ENCODE results near the gene MAP1LC3B2. TPM values are rescaled to one million over a fixed set of nuclear protein-coding genes. Genes with fewer than 3 reads are reported as not detected.

MAP1LC3B2 gene
- polyA plus RNA-seq, 1 donor: 2.3 TPM

DNA sequence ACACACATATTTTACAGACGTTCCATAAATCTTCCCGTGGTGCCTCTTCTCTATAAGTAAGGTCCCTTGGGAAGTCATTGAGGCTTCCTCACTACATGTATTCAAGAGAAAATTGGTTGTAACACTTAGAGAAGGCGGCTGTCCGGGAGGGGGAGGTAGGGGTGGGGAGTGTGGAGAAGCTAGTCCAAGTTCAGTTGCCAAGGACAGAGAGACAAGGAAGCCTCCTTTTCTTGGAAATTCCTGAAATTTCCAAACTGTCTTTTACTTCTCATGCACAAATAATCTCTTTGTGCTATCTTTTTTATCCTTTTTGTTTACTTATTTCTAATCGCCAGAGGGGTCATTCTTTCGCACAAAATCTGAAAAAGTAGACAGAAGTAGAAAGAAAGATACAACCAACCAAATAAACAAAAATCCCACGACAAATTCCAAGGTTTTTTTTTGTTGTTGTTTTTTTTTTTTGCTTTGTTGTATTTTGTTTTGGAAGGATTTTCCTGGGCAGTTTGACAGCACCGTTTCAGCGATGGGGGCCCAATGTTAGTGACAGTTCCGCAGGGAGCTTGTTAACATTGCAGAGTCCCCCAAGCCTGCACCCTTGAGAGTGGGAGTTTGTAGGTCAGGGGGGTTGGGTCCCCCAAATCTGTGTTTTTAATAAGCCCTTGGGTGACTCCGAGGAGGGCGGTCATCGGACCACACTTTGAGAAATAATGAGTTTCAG is 45.2 kb downstream of the MAP1LC3B2 start:
- Histone ChIP-seq H3K4me1 (ENCODE audit: control insufficient read depth, insufficient read depth, low read length) (peaks cover 5% of the 10 kb centered on the region), H3K36me3 (ENCODE audit: control insufficient read depth, insufficient read depth, low read length) (no peaks in the 10 kb centered on the region), H3K4me3 (ENCODE audit: low read length) (no peak overlapping the region), H3K27ac (ENCODE audit: low read length) (no peak overlapping the region), H3K9me3 (ENCODE audit: control insufficient read depth, low read depth, low read length) (no peaks in the 10 kb centered on the region), H3K27me3 (ENCODE audit: control insufficient read depth, insufficient read depth, low read length) (no peaks in the 10 kb centered on the region)
- DNase-seq: no peak
- 68% methylated on average over 3 of the region's 13 CpGs for WGBS (ENCODE audit: insufficient coverage, low lambda C conversion rate)

DNA sequence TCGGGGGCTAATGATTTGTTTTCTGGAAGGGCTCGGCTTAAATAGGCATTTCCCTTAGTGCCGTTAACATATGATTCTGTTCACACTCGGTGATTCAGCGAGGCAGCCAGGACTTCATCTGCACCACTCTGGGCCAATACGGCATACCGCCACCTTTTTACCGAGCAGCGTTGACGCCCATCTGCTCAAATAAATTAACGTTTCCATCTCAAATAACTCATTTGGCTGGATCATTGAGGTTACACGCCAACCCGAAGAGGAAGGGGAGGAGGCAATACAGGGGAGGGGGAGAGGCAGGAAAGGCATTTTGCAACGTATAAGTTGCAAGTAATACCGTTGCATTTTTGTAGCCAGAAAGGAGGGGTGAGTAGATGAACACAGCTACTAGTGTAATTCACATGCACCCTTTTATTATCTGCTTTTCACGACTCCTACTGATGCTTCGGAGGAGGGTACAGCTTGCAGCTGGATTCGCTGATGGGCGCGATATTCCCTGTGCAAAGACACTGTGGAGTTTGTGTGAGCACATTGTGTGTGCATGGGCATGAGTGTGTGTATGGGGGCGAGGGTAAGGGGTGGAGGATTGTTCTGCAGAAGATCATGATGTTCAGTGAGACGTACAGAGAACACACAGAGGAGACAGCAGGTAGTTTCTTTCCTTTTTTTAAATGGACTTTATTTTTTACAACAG is 45.9 kb downstream of the MAP1LC3B2 start:
- Histone ChIP-seq H3K36me3 (ENCODE audit: control insufficient read depth, insufficient read depth, low read length) (no peaks in the 10 kb centered on the region), H3K4me1 (ENCODE audit: control insufficient read depth, insufficient read depth, low read length) (no peaks in the 10 kb centered on the region), H3K4me3 (ENCODE audit: low read length) (no peak overlapping the region), H3K27ac (ENCODE audit: low read length) (no peak overlapping the region), H3K9me3 (ENCODE audit: control insufficient read depth, low read depth, low read length) (no peaks in the 10 kb centered on the region), H3K27me3 (ENCODE audit: control insufficient read depth, insufficient read depth, low read length) (no peaks in the 10 kb centered on the region)
- WGBS (ENCODE audit: insufficient coverage, low lambda C conversion rate): 100% methylated on average over 3 of the region's 22 CpGs
- DNase-seq: no peak

DNA sequence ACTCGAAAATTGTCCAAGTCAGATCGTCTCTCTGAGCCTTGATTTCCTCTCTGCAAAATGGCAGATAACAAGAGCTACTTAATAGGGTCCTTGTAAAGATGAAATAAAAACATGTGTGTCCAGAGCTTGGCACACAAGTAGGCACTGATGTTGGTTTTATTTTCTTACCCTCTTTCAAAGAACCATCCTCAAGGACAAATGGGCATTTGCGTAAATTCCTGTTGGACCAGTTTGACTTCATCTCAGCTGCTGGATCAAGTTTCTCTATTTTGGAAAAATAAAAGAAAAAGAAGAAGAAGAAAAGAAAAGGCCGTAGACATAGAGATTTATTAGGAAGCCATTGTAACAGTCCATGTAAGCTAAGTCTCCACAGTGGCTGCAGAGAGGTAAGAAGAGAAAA is 47.2 kb downstream of the MAP1LC3B2 start:
- no peaks in the 10 kb centered on the region for H3K4me1 ChIP-seq (ENCODE audit: control insufficient read depth, insufficient read depth, low read length)
- 90% methylated on average over 3 of the region's 4 CpGs for WGBS (ENCODE audit: insufficient coverage, low lambda C conversion rate)
- no peak overlapping the region for H3K27ac ChIP-seq (ENCODE audit: low read length)
- H3K27me3 ChIP-seq (ENCODE audit: control insufficient read depth, insufficient read depth, low read length): no peaks in the 10 kb centered on the region
- H3K4me3 ChIP-seq (ENCODE audit: low read length): no peak overlapping the region
- no peaks in the 10 kb centered on the region for H3K9me3 ChIP-seq (ENCODE audit: control insufficient read depth, low read depth, low read length)
- no peaks in the 10 kb centered on the region for H3K36me3 ChIP-seq (ENCODE audit: control insufficient read depth, insufficient read depth, low read length)
- DNase-seq: no peak

DNA sequence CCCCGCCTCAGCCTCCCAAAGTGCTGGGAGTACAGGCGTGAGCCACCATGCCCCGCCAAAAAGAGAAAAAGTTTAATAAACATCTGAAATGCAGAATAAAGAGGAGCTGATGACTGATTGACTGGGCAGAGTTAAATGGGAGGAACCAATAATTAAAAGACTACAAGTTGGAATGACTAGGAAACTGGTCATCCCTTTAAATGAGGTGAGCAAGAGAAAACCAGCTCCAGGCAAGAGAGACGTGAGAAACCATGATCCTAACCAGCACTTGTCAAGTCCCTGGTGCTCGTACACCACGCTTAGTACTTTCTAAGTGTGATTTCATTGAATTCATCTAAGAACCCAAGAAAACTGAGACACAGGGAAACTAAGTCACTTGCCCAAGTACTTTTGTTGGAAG is 47.9 kb downstream of the MAP1LC3B2 start:
- no peak overlapping the region for H3K27ac ChIP-seq (ENCODE audit: low read length)
- H3K36me3 ChIP-seq (ENCODE audit: control insufficient read depth, insufficient read depth, low read length): no peaks in the 10 kb centered on the region
- no peaks in the 10 kb centered on the region for H3K27me3 ChIP-seq (ENCODE audit: control insufficient read depth, insufficient read depth, low read length)
- H3K4me3 ChIP-seq (ENCODE audit: low read length): no peak overlapping the region
- no peak for DNase-seq
- H3K4me1 ChIP-seq (ENCODE audit: control insufficient read depth, insufficient read depth, low read length): no peaks in the 10 kb centered on the region
- WGBS (ENCODE audit: insufficient coverage, low lambda C conversion rate): no CpG with 5 or more reads among the region's 6 CpGs
- no peaks in the 10 kb centered on the region for H3K9me3 ChIP-seq (ENCODE audit: control insufficient read depth, low read depth, low read length)

- no peak overlapping the region for H3K27ac ChIP-seq (ENCODE audit: low read length)
- no peaks in the 10 kb centered on the region for H3K36me3 ChIP-seq (ENCODE audit: control insufficient read depth, insufficient read depth, low read length)
- no peak overlapping the region for H3K4me3 ChIP-seq (ENCODE audit: low read length)
- no peaks in the 10 kb centered on the region for H3K27me3 ChIP-seq (ENCODE audit: control insufficient read depth, insufficient read depth, low read length)
- WGBS (ENCODE audit: insufficient coverage, low lambda C conversion rate): 100% methylated on average over 1 of the region's 8 CpGs
- DNase-seq: no peak
- H3K9me3 ChIP-seq (ENCODE audit: control insufficient read depth, low read depth, low read length): no peaks in the 10 kb centered on the region
- H3K4me1 ChIP-seq (ENCODE audit: control insufficient read depth, insufficient read depth, low read length): no peaks in the 10 kb centered on the region
Observed at GRCh38 chr12:116609319-116610114, 50.3 kb downstream of the MAP1LC3B2 start.

GRCh38 chr12:116610971-116611541 is 51.9 kb downstream of the MAP1LC3B2 start:
- DNase-seq: no peak
- 83% methylated on average over 1 of the region's 11 CpGs for whole genome bisulfite sequencing (ENCODE audit: insufficient coverage, low lambda C conversion rate)
- H3K4me1 ChIP-seq (ENCODE audit: control insufficient read depth, insufficient read depth, low read length): no peaks in the 10 kb centered on the region
- no peaks in the 10 kb centered on the region for H3K36me3 ChIP-seq (ENCODE audit: control insufficient read depth, insufficient read depth, low read length)
- H3K9me3 ChIP-seq (ENCODE audit: control insufficient read depth, low read depth, low read length): no peaks in the 10 kb centered on the region
- H3K27me3 ChIP-seq (ENCODE audit: control insufficient read depth, insufficient read depth, low read length): no peaks in the 10 kb centered on the region
- no peak overlapping the region for H3K4me3 ChIP-seq (ENCODE audit: low read length)
- no peak overlapping the region for H3K27ac ChIP-seq (ENCODE audit: low read length)

DNA sequence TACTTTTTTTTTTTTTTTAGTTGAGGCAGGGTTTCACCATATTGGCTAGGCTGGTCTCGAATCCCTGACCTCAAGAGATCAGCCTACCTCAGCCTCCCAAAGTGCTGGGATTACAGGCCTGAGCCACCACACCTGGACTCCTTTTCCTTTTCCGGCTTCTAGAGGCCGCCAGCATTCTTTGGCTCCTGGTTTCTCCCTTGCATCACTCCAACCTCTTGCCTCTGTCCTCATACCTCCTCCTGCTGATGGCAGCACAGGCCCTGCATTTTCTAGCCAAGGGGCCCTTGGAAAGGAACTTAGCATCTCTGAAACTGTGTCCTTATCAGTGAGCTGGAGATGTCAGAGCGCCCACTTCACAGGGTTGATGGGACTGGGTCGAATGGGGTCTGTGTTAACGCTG is 53.3 kb downstream of the MAP1LC3B2 start:
- DNase-seq: no peak
- Histone ChIP-seq H3K27me3 (ENCODE audit: control insufficient read depth, insufficient read depth, low read length) (no peaks in the 10 kb centered on the region), H3K4me1 (ENCODE audit: control insufficient read depth, insufficient read depth, low read length) (no peaks in the 10 kb centered on the region), H3K9me3 (ENCODE audit: control insufficient read depth, low read depth, low read length) (no peaks in the 10 kb centered on the region), H3K27ac (ENCODE audit: low read length) (no peak overlapping the region), H3K4me3 (ENCODE audit: low read length) (no peak overlapping the region), H3K36me3 (ENCODE audit: control insufficient read depth, insufficient read depth, low read length) (no peaks in the 10 kb centered on the region)
- no CpG with 5 or more reads among the region's 6 CpGs for WGBS (ENCODE audit: insufficient coverage, low lambda C conversion rate)

- no peaks in the 10 kb centered on the region for H3K27me3 ChIP-seq (ENCODE audit: control insufficient read depth, insufficient read depth, low read length)
- no peak overlapping the region for H3K4me3 ChIP-seq (ENCODE audit: low read length)
- H3K27ac ChIP-seq (ENCODE audit: low read length): no peak overlapping the region
- DNase-seq: no peak
- H3K9me3 ChIP-seq (ENCODE audit: control insufficient read depth, low read depth, low read length): no peaks in the 10 kb centered on the region
- no peaks in the 10 kb centered on the region for H3K36me3 ChIP-seq (ENCODE audit: control insufficient read depth, insufficient read depth, low read length)
- no peaks in the 10 kb centered on the region for H3K4me1 ChIP-seq (ENCODE audit: control insufficient read depth, insufficient read depth, low read length)
- whole genome bisulfite sequencing (ENCODE audit: insufficient coverage, low lambda C conversion rate): 93% methylated on average over 3 of the region's 8 CpGs
Observed at GRCh38 chr12:116613256-116613655, 54.1 kb downstream of the MAP1LC3B2 start.

- DNase-seq: no peak
- no CpG with 5 or more reads among the region's 11 CpGs for WGBS (ENCODE audit: insufficient coverage, low lambda C conversion rate)
- Histone ChIP-seq H3K9me3 (ENCODE audit: control insufficient read depth, low read depth, low read length) (no peaks in the 10 kb centered on the region), H3K36me3 (ENCODE audit: control insufficient read depth, insufficient read depth, low read length) (no peaks in the 10 kb centered on the region), H3K4me1 (ENCODE audit: control insufficient read depth, insufficient read depth, low read length) (no peaks in the 10 kb centered on the region), H3K27ac (ENCODE audit: low read length) (no peak overlapping the region), H3K27me3 (ENCODE audit: control insufficient read depth, insufficient read depth, low read length) (no peaks in the 10 kb centered on the region), H3K4me3 (ENCODE audit: low read length) (no peak overlapping the region)
Observed at GRCh38 chr12:116614194-116614915, 55.2 kb downstream of the MAP1LC3B2 start.
